Measurements from ENCODE around the gene FAM174B.

Gene FAM174B

GRCh38 chr15:92595506-92596381 lies 59.8 kb downstream of the FAM174B start:
- 91% methylated on average over 18 of the region's 19 CpGs for WGBS (ENCODE audit: insufficient coverage)
- no peaks in the 10 kb centered on the region for H3K36me3 ChIP-seq (ENCODE audit: control insufficient read depth in 4 of 4, insufficient read depth in 4 of 4, low read length in 3 of 4)
- DNase-seq: no peak
- ChIA-PET CTCF (no interaction called here), POLR2A (interaction anchor here (0.7 kb wide), 1 partner anchor 398 kb away, joined by 4 read pairs; no protein-coding TSS in a partner anchor)
- no peak overlapping the region for H3K4me3 ChIP-seq (ENCODE audit: control insufficient read depth in 1 of 7, extremely low read depth in 1 of 7, insufficient read depth in 4 of 7, low read depth in 2 of 7, low read length in 6 of 7)
- no peak overlapping the region for H3K27ac ChIP-seq (ENCODE audit: insufficient read depth in 1 of 2, low read depth in 1 of 2, low read length in 2 of 2, poor library complexity in 1 of 2, severe bottlenecking in 2 of 2)
- no peaks in the 10 kb centered on the region for H3K9me3 ChIP-seq (ENCODE audit: control extremely low read depth in 1 of 5, control insufficient read depth in 4 of 5, insufficient read depth in 2 of 5, low read depth in 1 of 5, low read length in 4 of 5)
- H3K4me1 ChIP-seq (ENCODE audit: control extremely low read depth in 1 of 4, control insufficient read depth in 4 of 4, insufficient read depth in 4 of 4, low read length in 3 of 4): peaks cover 0 to 2% (median 0%) of the 10 kb centered on the region in 4 experiments
- H3K27me3 ChIP-seq (replicated peaks in 2 of 5; ENCODE audit: control insufficient read depth in 4 of 5, insufficient read depth in 5 of 5, low read length in 4 of 5): peaks cover 0 to 7% (median 0%) of the 10 kb centered on the region in 5 experiments

- Histone ChIP-seq H3K27me3 (replicated peaks in 2 of 5; ENCODE audit: control insufficient read depth in 4 of 5, insufficient read depth in 5 of 5, low read length in 4 of 5) (peaks cover 0 to 5% (median 0%) of the 10 kb centered on the region in 5 experiments), H3K4me1 (ENCODE audit: control extremely low read depth in 1 of 4, control insufficient read depth in 4 of 4, insufficient read depth in 4 of 4, low read length in 3 of 4) (no peaks in the 10 kb centered on the region), H3K9me3 (ENCODE audit: control extremely low read depth in 1 of 5, control insufficient read depth in 4 of 5, insufficient read depth in 2 of 5, low read depth in 1 of 5, low read length in 4 of 5) (no peaks in the 10 kb centered on the region), H3K27ac (ENCODE audit: insufficient read depth in 1 of 2, low read depth in 1 of 2, low read length in 2 of 2, poor library complexity in 1 of 2, severe bottlenecking in 2 of 2) (no peak overlapping the region), H3K4me3 (ENCODE audit: control insufficient read depth in 1 of 7, extremely low read depth in 1 of 7, insufficient read depth in 4 of 7, low read depth in 2 of 7, low read length in 6 of 7) (no peak overlapping the region), H3K36me3 (ENCODE audit: control insufficient read depth in 4 of 4, insufficient read depth in 4 of 4, low read length in 3 of 4) (no peaks in the 10 kb centered on the region)
- 97% methylated on average over 2 of the region's 5 CpGs for WGBS (ENCODE audit: insufficient coverage)
- ChIA-PET POLR2A (no interaction called here), CTCF (no interaction called here)
- no peak for DNase-seq
Measured at GRCh38 chr15:92591275-92591674, 64.3 kb downstream of the FAM174B start.

GRCh38 chr15:92586966-92587365 lies 68.6 kb downstream of the FAM174B start:
- no peak for DNase-seq
- 100% methylated on average over 6 of the region's 6 CpGs for WGBS (ENCODE audit: insufficient coverage)
- H3K27me3 ChIP-seq (replicated peaks in 2 of 5; ENCODE audit: control insufficient read depth in 4 of 5, insufficient read depth in 5 of 5, low read length in 4 of 5): no peaks in the 10 kb centered on the region
- H3K27ac ChIP-seq (ENCODE audit: insufficient read depth in 1 of 2, low read depth in 1 of 2, low read length in 2 of 2, poor library complexity in 1 of 2, severe bottlenecking in 2 of 2): no peak overlapping the region
- ChIA-PET CTCF (no interaction called here), POLR2A (no interaction called here)
- no peaks in the 10 kb centered on the region for H3K4me1 ChIP-seq (ENCODE audit: control extremely low read depth in 1 of 4, control insufficient read depth in 4 of 4, insufficient read depth in 4 of 4, low read length in 3 of 4)
- H3K9me3 ChIP-seq (ENCODE audit: control extremely low read depth in 1 of 5, control insufficient read depth in 4 of 5, insufficient read depth in 2 of 5, low read depth in 1 of 5, low read length in 4 of 5): no peaks in the 10 kb centered on the region
- H3K4me3 ChIP-seq (ENCODE audit: control insufficient read depth in 1 of 7, extremely low read depth in 1 of 7, insufficient read depth in 4 of 7, low read depth in 2 of 7, low read length in 6 of 7): no peak overlapping the region
- no peaks in the 10 kb centered on the region for H3K36me3 ChIP-seq (ENCODE audit: control insufficient read depth in 4 of 4, insufficient read depth in 4 of 4, low read length in 3 of 4)

- Histone ChIP-seq H3K36me3 (ENCODE audit: control insufficient read depth in 4 of 4, insufficient read depth in 4 of 4, low read length in 3 of 4) (no peaks in the 10 kb centered on the region), H3K4me3 (ENCODE audit: control insufficient read depth in 1 of 7, extremely low read depth in 1 of 7, insufficient read depth in 4 of 7, low read depth in 2 of 7, low read length in 6 of 7) (no peak overlapping the region), H3K27me3 (replicated peaks in 2 of 5; ENCODE audit: control insufficient read depth in 4 of 5, insufficient read depth in 5 of 5, low read length in 4 of 5) (no peaks in the 10 kb centered on the region), H3K27ac (ENCODE audit: insufficient read depth in 1 of 2, low read depth in 1 of 2, low read length in 2 of 2, poor library complexity in 1 of 2, severe bottlenecking in 2 of 2) (no peak overlapping the region), H3K4me1 (ENCODE audit: control extremely low read depth in 1 of 4, control insufficient read depth in 4 of 4, insufficient read depth in 4 of 4, low read length in 3 of 4) (no peaks in the 10 kb centered on the region), H3K9me3 (ENCODE audit: control extremely low read depth in 1 of 5, control insufficient read depth in 4 of 5, insufficient read depth in 2 of 5, low read depth in 1 of 5, low read length in 4 of 5) (no peaks in the 10 kb centered on the region)
- 90% methylated on average over 8 of the region's 8 CpGs for WGBS (ENCODE audit: insufficient coverage)
- ChIA-PET POLR2A (no interaction called here), CTCF (no interaction called here)
- DNase-seq: no peak
Measured at GRCh38 chr15:92586383-92586942, 69.1 kb downstream of the FAM174B start.

GRCh38 chr15:92584105-92584504 lies 71.5 kb downstream of the FAM174B start:
- ChIA-PET POLR2A (no interaction called here), CTCF (no interaction called here)
- Histone ChIP-seq H3K27me3 (replicated peaks in 2 of 5; ENCODE audit: control insufficient read depth in 4 of 5, insufficient read depth in 5 of 5, low read length in 4 of 5) (no peaks in the 10 kb centered on the region), H3K4me1 (ENCODE audit: control extremely low read depth in 1 of 4, control insufficient read depth in 4 of 4, insufficient read depth in 4 of 4, low read length in 3 of 4) (no peaks in the 10 kb centered on the region), H3K36me3 (ENCODE audit: control insufficient read depth in 4 of 4, insufficient read depth in 4 of 4, low read length in 3 of 4) (no peaks in the 10 kb centered on the region), H3K4me3 (ENCODE audit: control insufficient read depth in 1 of 7, extremely low read depth in 1 of 7, insufficient read depth in 4 of 7, low read depth in 2 of 7, low read length in 6 of 7) (no peak overlapping the region), H3K27ac (ENCODE audit: insufficient read depth in 1 of 2, low read depth in 1 of 2, low read length in 2 of 2, poor library complexity in 1 of 2, severe bottlenecking in 2 of 2) (no peak overlapping the region), H3K9me3 (ENCODE audit: control extremely low read depth in 1 of 5, control insufficient read depth in 4 of 5, insufficient read depth in 2 of 5, low read depth in 1 of 5, low read length in 4 of 5) (no peaks in the 10 kb centered on the region)
- no peak for DNase-seq
- WGBS (ENCODE audit: insufficient coverage): 100% methylated on average over 1 of the region's 4 CpGs

- H3K27ac ChIP-seq (ENCODE audit: insufficient read depth in 1 of 2, low read depth in 1 of 2, low read length in 2 of 2, poor library complexity in 1 of 2, severe bottlenecking in 2 of 2): no peak overlapping the region
- POLR2A ChIA-PET: no interaction called here
- no peaks in the 10 kb centered on the region for H3K4me1 ChIP-seq (ENCODE audit: control extremely low read depth in 1 of 4, control insufficient read depth in 4 of 4, insufficient read depth in 4 of 4, low read length in 3 of 4)
- 98% methylated on average over 18 of the region's 19 CpGs for WGBS (ENCODE audit: insufficient coverage)
- H3K27me3 ChIP-seq (replicated peaks in 2 of 5; ENCODE audit: control insufficient read depth in 4 of 5, insufficient read depth in 5 of 5, low read length in 4 of 5): no peaks in the 10 kb centered on the region
- H3K36me3 ChIP-seq (ENCODE audit: control insufficient read depth in 4 of 4, insufficient read depth in 4 of 4, low read length in 3 of 4): no peaks in the 10 kb centered on the region
- no peak for DNase-seq
- H3K4me3 ChIP-seq (ENCODE audit: control insufficient read depth in 1 of 7, extremely low read depth in 1 of 7, insufficient read depth in 4 of 7, low read depth in 2 of 7, low read length in 6 of 7): no peak overlapping the region
- no peaks in the 10 kb centered on the region for H3K9me3 ChIP-seq (ENCODE audit: control extremely low read depth in 1 of 5, control insufficient read depth in 4 of 5, insufficient read depth in 2 of 5, low read depth in 1 of 5, low read length in 4 of 5)
- CTCF ChIA-PET: interaction anchor here (1.1 kb wide), 1 partner anchor 15 kb away, joined by 3 read pairs; no protein-coding TSS in a partner anchor
Measured at GRCh38 chr15:92583096-92584034, 72.2 kb downstream of the FAM174B start.

Measured in common myeloid progenitor, CD34-positive (primary cell).